Stimulated activated CD4-positive, alpha-beta T cell treated with anti-CD3 and anti-CD28 coated beads, Interleukin-1b, Interleukin-23, amount 100 ng/mL, for 48 hours (primary cell): ENCODE measurements around the gene SLC38A9.
"Not testable (repeated sequence)": the region's sequence is repeated elsewhere in the genome, so short reads cannot be mapped to it uniquely, and the experiment has no call there.

Experiments used
- DNase-seq: peaks from one replicate; pipeline ENCODE4 v3.0.0-alpha.2; 2020

The SLC38A9 gene

DNA sequence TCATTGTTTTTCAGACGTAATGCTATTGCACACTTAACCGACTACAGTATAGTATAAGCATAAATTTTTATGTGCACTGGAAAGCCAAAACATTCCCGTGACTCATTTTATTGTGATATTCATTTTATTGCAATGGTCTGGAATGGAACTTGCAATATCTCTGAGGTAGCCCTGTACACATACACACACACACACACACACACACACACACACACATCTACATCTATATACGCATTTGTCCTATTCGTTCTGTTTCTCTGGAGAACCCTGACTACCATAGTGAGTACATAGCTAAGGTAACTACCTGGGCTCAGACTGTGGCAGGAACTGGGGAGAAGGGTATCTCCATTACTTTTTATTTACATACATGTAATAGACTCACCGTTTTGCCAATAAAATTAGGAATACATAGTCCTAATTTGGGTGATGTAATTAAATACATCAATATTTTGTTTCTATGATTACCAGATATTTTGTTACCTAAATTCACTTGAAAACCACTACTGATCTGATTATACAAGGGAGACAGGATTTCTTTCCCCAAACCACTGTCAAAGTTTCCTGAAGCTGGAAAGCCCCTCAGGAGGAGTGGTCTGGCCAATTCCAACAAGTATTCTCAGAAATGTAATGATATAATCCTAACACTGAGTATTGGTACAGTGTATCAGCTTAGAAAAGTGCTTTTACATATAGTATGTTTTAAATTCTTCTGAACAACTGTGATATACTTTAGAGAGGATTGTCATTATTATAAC lies 103.4 kb downstream of the SLC38A9 start:
- DNase-seq: no peak

DNA sequence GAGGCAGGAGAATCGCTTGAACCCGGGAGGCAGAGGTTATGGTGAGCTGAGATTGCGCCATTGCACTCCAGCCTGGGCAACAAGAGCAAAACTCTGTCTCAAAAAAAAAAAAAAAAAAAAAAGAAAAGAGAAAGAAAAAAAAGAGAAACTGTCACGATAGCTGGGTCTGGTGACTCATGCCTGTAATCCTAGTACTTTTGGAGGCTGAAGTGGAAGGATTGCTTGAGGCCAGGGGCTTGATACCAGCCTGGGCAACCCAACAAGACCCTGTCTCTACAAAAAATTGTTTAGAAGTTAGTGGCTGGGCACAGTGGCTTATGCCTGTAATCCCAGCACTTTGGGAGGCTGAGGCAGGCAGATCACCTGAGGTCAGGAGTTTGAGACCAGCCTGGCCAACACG lies 104.8 kb downstream of the SLC38A9 start:
- DNase-seq: not testable (repeated sequence)

DNA sequence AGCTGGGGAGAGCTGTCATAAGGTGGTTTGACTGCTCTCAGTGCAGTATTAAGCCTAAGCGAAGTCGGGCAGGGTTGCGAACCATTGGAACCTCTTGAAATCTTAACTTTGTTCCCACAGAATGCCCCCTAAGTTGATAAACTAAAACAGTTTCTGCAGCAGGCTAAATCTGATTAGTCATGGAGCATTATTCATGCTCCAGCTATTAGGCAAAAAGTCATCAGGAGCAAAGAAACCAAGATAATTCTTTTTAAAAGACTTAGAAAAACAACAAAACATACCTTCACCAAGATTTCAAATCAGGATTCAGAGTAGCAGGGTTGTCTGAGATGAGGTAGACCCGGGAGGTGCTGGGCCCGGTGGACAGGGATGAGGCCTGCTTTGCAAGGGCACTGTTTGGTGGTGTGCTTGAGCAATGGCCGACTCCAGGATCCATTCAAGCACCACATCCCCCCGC lies 107.5 kb downstream of the SLC38A9 start:
- no peak for DNase-seq

DNA sequence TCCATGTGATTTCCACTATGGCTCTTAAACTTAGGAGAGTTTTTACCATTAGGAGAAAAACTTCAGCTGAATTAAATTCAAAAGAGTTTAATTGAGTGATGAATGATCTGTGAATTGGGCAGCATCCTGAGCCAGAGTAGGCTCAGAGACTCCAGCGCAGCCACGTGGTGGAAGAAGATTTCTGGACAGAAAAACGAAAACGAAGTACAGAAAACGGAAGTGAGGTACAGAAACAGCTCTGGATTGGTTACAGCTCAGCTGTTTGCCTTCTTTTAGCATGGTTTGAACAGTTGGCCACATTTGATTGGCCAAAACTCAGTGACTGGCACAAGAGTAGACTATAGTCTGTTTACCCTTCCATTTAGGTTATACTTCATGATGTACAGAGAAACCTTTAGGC lies 108.2 kb downstream of the SLC38A9 start:
- no peak for DNase-seq

DNA sequence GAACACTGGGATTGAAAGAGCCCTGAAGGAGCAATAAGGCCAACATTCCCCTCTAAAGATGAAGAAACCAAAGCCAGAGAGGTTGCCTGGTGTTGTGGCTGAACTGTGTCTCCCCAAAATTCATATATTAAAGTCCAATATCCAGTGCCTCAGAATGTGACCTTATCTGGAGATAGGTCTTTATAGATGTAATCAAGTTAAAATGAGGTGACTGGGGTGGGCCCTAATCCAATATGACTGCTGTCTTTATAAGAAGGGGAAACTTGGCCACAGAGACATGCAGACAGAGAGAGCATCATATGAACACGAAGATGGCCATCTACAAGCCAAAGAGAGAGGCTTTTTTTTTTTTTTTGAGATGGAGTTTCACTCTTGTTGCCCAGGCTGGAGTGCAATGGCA lies 110.5 kb downstream of the SLC38A9 start:
- DNase-seq: no peak

DNA sequence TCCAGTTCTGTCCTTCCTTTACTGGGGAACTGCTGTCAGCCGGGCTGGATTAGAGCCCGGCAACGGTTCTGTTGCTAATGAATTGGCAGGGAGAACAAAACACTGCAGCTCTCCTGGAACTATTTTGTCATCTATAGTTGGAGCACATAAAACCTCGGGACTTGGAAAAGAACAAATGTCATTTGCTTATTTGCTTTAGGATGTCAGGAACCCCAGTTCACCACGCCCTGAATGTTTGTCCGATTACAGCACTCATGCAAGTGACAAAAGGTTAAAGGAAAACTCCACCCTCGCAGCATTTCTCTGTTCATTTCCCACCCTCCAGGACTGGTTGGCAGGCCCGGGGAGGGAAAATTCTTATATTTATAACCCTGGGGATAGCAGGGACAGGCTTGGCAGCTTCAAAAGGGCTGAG lies 110.9 kb downstream of the SLC38A9 start:
- no peak for DNase-seq

DNA sequence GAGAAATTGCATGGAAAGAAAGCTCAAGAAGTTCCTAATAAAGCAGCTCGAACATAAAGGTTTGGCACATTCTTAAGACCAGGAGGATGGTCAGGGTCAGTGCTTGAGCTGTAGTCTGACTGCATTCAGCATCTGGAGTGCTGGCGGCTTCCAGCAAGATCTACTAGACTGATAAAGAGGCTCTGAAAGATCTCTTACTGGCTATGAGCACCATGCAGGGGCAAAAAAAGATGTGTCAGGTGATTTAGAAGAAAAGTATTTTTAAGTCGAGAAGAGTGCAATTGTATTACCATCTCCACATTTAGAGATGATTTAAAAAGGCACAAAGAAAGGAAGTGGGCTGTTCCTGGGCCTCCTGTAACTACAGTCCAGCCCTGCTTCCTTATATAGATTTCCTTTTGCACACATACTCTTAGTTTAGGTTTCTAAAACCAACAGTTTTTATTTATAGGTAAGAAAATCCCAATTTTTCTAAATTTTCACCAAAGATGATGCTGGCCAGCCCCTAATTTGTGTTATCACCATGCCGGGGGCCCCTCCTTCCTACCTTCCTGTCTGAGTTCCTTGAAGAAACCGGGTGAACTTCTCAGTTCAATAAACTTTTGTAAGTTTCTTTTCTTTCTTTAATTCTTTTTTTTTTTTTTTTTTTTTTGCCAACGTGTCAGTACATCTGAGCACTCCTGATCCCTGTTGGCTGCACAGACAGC lies 111.5 kb downstream of the SLC38A9 start:
- no peak for DNase-seq

DNA sequence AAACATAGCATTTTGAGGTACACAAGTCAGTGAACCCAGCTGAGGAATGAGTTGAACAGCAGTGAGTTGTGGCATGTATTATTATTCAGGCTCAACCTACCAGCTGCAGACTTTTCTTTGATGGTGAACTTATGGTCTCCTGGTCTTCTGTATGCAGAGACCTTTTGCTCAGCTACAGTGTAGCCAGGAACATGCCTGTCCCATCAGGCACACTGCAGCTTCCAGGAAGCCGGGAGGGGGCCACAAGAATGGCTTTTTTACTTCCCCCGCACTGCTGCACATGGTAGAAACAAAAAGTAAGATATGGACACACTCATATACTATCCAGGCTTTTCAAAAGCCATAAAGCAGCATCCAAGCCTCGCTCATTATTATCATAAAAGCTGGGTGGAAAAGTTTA lies 112.0 kb downstream of the SLC38A9 start:
- DNase-seq: no peak

DNA sequence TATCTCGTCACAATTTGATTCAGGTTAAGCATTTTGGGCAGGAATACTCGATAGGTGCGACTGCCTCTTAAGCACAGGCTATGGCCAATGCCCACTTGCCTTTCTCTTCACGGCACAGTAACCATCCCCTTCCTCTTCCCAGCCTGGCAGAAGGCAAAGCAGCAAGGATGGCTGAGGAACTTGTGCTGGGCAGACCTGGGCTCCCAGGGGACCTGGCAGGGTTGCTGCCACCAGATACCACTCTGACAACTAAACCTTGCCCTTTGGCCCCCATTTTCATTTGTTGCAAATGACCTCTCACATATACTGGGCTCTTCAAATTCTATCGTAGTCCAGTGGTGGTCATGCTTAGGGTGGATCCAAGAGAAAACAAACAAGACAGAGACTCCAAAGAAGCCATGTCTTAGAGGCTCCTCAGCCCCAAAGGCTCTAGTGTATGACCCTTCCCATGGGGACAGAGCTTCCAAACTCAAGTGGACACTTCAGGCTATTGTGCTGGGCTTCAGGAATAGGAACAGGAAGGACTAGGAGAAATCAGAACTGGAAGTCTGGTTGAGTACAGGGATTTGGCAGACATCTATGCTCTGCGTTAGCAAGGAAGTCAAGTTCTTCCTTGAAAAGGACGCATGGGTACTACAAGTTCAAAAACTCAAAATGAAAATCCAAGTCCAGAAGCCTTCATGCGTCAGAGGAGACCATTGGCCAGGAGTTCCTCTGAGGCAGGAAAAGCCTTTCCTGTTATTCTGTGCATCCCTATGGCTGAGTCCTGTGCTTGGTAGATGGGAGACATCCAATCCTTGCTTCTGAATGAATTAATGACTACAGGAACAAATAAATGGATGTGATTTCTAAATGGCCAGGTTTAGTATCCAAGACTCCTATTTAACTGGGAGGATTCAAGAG lies 112.7 kb downstream of the SLC38A9 start:
- DNase-seq: no peak

DNA sequence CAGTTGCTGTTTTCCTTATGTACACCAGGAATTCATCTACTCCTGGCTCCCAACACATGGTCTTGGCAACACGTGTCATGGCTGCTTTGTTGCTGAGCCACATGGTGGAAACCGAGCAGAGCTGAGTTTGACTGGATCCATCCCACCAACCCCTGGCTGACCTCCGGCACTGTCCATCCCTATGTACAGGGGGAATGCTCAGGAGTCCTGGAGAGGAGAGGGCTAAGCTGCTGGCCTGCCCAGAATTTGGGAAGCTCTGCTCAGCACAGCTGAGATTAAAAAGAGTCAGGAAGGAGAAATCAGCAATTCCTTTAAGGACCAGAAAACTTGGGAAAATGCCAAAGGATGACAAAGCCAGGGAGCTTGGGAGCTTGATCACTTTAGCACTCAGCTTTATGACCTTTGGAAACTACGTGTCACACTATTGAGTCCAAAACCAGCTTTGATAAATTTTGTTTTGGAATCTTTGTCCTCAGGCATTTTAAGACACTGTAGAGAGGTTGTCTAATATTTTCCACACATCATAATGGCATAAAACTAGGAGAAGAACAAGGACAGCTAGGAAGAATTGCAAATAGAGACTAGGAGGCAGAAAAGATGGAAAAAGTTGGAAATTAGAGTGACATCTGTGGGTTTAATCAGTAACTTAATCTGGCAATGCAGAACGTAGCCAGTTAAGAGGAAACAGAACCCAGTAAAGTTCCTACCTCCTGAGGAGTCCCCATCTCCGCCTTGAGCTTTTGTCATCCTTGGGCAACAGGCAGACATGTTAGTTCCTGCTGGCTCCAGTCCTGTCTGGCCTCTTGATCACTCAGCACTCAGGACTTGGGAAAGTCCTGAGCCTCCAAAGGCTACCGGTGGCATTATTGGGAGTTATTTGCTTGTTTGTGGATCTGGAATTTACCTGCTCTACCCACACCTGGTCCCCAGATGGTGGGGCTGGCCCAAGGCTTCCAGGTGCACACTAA lies 114.8 kb downstream of the SLC38A9 start:
- DNase-seq: no peak

DNA sequence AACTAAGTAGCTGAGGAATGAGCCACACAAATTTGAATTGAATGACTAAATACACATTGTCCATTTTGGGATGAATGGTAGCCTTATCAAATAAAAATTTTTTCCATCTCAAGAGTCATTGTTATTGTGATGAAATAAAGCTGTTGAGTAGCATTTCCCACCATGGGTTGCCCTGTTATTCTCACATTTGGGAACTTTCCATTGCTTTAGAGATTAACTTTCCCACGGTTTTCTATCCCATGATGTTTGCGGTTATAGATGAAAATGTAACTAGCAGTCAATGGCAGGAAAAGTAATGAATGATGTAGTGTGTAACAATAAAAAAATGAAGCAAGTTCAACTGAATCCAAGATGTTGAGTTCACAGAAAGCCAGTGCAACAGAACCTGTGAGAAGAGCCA lies 117.5 kb downstream of the SLC38A9 start:
- DNase-seq: no peak

DNA sequence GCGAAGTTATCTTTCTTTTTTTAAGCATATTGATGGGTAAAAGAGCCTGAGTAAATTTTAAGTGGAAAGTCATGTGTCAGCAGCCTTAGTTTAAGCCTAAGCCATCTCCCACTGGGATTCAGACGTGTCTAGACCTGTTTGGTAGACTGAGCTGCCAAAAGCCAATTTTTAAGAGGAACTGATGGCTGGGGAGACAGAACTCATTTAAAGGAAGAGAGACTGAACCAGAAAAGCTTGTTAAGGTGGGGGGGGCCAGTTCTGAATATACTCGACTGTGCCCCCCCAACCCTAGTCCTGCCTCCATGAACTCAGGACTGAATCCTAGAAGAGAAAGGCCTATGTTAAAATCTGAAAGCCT lies 119.0 kb downstream of the SLC38A9 start:
- DNase-seq: no peak

DNA sequence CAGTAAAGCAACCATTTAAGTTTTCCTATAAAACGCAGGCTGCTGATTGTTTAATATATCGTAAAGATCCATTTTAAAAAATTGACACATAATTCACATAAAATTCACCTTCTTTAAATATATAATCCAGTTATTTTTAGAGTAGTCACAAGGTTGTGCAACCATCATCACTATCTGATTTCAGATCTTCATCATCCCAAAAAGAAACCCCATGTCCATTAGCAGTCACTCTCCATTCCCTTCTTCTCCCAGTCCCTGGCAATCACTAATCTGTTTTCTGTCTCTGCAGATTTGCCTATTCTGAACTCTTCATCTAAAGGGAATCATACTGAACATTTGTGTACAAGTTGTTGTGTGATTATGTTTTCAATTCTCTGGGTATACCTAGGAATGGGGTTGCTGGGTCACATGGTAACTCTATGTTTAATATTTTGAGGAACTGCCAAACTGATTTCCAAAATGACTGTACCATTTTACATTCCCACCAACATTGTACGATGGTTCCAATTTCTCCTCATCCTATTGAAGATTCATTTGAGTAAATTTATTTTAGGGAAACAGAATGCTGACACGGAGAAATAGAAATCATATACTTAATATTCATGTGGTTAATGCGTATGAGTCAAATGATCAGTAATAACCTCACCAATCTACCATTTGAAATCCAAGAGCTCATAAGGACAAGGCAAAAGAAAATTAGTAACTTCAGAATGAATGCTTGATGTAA lies 119.6 kb downstream of the SLC38A9 start:
- DNase-seq: no peak

DNA sequence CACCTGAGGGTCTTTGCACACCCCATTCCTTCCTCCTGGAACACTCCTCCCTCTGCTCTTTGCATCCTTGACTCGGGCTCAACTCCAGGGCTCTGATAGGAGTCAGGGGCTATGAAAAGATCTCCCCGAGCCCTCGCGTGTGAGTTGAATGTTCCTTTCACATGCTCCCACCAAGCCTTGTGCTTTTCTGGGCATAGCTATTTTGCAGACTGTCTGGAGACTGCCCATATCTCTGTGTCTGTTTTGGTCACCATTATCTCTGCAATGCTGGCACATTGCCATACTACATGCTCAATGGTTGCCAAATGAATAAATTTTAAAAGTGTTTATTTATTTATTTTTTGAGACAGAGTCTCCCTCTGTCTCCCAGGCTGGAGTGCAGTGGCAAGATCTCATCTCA lies 120.4 kb downstream of the SLC38A9 start:
- DNase-seq: no peak

DNA sequence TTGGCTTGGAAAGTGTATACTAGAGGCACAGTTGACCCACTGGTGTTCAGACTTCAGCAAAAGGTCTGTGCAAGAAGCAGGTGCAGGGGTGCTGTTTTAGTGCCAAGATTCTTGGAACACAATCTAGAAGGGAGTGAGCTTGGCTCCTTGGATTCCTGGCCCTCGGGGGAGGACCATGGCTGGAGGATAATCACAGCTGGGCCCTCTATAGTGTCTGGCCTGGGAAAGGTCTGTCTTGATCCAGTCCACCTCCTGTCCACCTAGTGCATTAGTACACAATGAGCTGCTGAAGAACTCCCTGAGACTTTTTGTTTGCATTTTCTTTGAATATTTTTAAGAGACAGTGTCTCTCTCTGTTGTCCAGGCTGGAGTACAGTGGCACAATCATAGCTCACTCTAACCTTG lies 126.9 kb downstream of the SLC38A9 start:
- no peak for DNase-seq

DNA sequence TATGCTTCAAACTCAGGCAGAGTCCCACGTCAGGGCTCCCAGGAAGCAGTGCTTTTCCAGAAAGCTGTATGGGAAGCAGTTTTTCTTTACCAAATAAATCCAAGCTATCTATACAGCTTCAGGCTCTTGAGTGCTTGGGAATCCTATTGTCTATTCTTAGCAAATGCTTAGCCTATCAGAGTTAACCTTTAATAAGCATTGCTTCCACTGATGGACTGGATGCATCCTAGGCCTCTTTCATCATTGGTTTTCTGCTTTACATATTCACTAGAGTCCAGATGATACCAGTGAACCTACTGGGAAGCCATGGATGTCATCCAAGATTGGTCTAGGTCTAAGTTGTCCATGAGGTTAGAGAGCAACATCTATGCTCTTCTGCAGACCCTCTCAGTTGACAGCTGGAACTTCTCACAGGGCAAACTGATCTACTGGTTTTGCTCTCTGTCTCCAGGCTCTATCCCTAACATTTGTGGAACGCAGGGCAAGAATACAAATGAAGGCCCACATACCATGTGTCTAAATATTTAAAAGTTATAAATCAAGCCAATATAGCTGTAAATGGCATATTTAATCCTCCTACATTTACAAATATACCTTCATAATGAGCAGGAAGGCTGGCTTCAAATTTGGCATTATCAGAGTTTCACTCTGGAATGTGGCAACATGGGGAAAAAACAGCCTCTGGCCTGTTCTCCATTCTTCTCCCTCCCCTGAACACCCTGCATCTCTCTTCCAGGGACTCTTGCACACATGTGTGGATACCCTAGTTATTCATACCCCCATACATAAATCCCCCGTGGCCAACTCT lies 127.5 kb downstream of the SLC38A9 start:
- no peak for DNase-seq

DNA sequence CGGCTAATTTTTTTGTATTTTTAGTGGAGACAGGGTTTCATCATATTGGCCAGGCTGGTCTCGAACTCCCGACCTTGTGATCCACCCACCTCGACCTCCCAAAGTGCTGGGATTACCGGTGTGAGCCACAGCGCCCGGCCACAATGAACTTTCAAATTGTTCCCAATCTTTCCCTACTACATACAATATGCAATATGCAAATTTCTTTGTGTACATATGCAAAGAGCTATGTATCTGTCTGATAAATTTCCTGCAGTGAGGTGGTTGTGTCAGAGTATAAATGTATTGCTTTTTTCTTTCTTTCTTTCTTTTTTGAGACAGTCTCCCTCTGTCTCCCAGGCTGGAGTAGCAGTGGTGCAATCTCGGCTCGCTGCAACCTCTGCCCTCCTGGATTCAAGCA lies 128.5 kb downstream of the SLC38A9 start:
- DNase-seq: no peak

DNA sequence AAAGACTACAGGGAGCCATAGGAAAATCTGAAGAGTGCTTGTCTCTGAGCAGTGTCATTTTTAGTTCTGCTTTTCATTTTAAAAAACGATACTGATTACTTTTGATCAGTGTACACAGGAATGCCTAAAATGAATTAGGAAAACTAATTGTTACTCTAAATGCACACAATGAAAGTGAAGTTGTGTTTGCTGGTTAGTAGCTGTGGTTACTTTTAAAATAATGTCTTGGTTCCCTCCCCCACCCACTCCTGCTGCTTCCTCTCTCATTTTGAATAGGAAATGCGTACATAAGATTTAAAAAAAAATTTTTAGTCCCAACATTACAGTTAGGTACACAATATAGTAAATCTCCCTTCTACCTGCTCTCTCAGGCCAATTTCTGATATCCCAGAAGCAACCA lies 129.9 kb downstream of the SLC38A9 start:
- no peak for DNase-seq

DNA sequence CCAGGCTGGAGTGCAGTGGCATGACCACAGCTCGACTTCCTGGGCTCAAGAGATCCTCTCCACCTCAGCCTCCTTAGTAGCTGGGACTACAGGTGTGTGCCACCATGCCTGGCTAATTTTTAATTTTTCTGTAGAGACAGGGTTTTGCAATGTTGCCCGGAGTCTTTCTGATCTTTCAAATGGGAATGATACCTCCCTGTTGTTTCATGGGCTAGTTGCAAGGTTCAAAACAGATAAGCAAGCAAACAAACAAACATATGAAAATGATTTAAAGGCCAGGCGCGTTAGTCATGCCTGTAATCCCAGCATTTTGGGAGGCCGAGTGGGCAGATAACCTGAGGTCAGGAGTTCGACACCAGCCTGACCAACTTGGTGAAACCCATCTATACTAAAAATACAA lies 132.1 kb downstream of the SLC38A9 start:
- no peak for DNase-seq

DNA sequence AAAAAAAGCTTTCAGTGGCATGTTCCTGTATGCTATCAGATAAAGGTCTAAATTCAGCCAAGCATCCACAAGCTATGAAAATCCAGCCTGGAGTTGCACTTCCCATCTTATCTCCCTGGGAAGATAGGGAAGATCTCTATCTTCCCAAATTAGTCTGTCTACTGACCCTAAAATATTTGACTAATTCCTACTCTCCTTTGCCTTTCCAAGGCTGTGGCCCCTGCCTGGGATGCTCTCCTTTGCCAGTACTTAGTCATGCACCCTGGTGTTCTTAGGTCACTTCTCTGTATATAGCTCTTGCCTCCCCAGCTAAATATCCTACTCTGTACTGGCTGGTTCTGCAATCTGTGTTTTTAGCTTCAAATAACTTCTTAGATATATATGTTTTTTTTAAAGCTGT lies 133.4 kb downstream of the SLC38A9 start:
- no peak for DNase-seq
